Measurements from ENCODE around the gene LRRC4C.

The LRRC4C gene

DNA sequence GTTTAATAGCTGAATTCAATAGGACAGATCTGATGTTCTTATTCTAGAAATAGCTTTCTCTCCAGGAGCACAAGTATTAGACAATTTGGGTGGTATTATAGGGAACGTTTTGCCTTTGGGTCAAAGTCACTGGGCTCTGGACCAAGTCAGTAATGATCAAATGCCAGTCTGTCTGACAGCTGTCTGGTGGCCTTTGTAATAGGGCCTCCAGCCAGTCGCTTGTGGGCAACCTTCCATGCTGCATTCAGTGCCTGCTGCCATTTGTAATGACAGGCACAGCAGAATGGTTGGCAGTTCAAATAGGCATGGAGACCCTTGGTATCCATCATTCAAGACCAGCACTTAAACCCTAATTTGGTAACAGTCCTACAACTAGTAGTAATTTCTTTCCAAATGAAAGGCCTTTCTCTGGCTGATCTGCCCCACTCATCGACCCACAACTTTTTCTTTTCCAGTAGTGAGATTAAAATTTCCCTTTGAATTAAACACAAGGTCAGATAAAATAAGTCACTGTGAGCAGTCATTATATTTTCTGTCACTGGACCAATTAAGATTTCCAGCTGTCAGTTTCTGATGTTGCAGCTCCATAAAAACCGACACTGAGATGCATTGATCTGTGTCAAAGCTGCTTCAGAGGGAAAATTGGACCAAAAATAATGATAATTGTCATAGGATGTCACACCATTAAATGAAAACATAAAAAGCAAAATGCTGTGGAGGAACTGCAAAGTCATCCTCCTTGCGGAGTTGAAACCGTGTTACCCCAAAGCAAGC lies 1038.1 kb downstream of the LRRC4C start:
- no peak for DNase-seq

DNA sequence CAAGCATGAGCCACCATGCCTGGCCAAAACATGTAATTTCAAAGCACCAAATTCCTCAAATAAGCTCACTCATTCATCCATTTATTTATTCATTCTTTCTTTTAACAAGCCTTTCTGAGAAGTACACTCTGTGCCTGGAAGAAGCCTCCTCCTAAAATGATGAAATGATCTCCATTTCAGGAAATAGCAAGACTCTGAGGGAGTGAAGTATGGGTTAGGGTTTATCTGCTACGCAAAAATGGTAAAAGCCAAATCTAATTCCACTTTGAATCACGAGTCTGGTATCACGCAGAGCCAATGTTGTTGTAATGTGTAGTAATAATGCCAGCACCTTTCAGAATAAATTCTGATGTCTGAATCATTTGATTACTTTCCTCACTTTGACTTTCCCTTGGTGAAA lies 1041.8 kb downstream of the LRRC4C start:
- DNase-seq, result no peak

DNA sequence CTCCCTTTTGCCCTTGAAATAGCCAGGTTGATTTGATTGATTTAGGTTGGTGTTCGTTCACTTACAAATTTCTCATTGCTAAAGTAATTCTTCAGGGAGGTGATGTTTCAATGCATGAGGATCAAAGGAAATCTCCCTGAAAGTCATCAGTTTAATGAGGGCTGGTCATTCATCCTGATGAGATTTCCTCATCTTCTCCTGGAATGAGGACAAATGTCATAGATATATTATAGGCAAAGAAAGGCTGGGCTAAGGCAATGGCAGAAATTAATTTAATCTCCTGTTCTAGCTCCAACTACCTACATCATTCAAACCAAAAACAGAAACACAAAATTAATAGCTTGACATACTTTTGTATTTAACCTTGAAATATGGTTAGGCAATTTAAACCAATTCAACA lies 1052.1 kb downstream of the LRRC4C start:
- DNase-seq, result no peak

DNA sequence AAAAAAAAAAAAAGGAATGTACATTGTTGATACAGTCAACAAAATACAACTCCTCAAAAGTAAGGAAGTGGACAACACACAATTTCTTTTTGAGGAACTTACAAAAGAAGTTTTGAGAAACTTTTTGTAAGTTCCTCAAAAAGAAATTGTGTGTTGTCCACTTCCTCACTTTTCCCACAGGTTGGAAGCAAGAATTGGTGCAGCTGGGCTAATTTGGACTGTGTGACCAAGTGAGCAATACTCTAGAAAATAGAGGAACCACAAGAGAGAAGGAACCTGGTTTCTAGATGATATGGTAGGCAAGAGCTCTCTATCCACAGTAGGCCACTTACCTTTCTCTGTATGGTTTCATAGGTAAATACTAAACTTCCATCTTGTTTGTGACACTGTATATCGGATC lies 1053.8 kb downstream of the LRRC4C start:
- DNase-seq, result no peak

DNA sequence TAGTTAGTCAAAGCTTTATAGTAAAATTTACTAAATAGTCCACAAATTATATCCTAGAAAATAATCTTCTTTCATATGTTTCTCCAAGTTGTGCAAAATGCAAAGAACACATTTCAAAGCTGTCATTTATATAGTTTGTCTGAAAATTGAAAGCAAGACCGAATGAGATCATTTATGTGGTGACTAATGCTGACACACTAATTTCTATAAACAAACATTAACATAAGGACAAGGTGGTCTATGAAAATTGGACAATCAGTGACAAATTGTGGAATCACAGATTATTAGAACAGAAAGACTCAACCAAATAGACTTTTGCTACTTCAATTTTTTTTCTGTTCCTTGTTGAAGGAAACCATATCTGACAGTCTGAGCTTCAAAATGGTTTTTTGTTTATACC lies 1056.1 kb downstream of the LRRC4C start:
- no peak for DNase-seq

DNA sequence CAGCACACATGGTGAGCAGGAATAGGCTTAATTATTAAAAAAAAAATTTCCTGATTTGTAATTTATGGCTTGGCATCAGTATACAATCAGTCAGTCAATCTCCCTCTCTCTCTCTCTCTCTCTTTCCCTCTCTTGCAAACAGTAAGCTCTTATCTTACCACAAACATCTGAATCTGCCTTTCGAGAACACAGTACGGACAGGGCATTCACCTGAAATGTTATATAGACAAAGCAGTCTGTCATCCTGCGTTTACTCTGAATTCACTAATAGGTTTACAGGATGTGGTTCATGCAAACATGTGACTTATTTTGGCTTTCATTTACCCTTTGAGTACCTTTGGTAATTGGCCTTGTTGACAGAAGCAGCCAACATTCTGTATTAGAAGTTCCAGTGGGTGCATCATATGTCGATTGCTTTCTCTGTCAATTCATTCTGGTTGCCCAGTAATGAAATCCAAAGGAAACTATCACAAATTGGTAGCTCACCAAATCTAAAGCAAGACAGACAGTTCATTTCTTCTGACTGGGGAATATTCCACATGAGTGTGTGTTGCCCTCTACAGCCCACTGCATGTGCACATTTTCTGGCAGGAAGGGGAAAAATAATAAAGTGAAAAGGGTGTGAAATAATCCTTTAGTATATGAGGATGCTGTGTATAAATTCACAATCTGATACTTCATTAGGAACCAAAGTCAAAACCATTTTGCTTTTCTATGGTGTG lies 1058.2 kb downstream of the LRRC4C start:
- DNase-seq, result no peak

DNA sequence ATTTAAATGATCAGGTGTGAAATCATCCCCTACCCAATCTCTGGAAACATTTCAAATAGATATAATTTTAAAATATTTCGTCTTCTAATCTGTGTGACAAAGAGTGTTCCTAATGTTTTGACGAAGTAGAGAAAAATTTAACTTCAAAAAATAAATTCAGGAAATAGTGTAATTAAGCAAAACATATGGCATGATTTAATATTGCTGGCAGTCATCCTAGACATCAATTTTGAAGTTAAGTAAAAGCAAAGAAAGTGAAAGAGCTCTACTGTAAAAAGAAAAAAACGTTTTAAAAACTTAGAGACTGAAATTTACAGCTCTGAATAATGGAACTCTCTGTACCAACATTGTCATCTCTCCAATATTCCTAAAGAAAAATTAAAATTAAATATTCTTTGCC lies 1062.3 kb downstream of the LRRC4C start:
- no peak for DNase-seq

DNA sequence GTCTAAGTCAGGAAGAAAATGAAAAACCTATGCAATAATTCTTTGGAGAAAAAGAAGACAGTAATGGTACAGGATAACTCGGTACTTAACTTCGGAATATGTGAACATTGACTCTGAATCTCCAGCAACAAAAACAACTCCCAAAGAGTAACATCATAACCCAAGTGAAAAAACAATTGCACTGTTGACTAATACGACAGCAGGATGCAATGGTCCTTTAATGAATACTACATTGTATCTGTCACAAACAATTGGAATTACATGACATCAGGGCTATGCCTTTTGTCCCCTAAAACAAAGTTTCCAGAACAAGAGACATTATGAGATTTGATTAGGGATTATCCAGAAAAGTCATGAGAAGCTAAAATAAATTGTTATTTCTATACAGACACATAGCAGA lies 1065.9 kb downstream of the LRRC4C start:
- DNase-seq, result no peak

DNA sequence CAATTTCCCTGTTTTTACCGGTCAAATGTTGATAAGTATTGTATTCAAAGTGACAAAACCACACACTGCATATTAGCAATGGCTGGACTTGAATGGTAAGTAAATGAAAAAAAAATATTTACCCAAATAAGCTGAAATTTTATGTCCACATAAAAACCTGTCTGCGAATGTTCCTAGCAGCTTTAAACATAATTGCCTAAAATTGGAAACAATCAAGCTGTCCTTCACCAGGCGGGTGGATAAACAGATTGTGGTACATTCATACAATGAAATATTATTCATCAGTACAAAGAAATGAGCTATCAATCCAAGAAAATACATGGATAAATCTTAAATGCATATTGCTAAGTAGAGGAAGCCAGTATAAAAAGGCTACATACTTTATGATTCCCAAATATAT lies 1067.8 kb downstream of the LRRC4C start:
- no peak for DNase-seq

DNA sequence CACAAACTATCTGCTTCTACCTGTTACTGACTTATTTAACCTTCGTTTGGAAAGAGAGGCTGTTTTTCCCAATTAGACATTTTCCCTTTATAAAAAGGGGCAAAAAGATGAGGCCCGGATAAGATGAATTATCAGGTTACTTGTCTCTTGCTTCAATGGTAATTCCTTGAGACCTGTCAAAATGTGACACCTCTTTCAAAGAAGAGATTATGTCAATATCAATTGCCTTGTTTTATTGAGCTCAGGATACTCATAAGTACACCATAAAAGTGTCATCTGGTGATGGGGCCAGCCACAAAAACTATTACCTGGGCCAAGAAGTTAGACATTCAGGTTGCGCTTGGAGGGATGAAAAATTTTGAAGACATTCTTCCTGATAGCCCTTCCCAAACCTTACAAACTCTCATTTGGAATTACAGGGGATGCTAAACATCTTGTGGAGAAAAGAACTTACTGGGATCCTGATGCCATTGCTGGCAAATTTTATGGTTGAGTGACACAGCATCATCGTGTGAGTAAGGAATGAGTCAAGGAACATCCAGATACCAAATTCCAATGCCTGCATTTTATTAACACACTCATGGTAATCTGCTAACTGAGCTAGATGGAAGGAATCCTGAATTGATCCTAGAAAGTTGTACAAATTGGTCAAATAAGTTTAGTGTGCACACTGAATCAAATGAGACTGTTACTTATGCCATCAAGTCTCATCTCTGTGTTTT lies 1071.2 kb downstream of the LRRC4C start:
- DNase-seq, result no peak

DNA sequence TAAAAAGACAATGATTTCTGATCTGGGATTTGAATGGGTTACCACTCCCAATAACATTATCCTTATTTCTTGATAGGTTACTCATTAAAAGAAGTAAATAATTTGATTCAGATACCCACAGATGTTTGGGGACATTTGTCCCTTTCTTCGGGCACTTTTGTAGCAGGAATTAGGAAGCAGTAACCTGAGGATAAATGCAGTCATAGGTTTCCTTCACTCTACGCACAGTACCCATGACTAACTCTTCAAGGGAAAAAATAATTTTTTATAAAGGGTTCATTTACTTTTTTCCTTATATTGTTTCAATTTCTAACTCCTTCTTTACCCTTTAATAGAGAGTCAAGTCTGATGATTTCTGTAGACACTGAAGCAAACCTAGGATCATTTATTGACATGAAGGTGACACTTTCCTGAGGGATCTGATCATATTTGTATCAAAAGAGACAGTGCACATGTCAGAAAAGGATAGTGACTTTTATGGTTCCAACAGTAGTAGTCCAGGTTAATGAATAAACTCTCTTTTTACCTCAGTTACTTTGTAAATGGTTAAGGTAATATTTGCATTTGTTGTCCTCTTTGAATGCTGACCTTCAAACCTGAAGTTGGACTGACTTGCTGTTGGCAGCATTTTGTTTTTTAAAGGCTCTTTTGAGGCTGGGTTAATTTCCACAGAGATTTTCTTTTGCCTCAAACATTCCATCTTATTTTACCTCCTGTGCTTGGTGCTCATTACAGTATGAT lies 1072.0 kb downstream of the LRRC4C start:
- no peak for DNase-seq

DNA sequence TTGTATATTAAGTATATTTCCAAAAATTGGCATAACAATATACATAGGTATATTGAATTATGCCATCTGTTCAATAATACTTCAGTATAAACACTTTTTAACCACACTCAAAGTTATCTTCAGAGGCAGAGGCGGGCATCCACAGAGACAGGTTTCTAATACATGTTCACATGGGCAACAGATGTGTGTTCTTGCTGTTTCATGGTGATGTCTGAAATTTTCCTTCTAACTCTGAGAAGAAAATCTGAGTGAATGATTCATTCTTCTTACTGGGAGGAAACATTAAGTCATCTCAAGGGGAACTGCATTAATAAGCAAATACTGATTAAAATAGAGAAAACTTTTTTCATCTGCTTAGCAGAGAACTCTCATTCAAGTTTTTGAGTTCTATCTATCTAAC lies 1074.5 kb downstream of the LRRC4C start:
- DNase-seq, result no peak

DNA sequence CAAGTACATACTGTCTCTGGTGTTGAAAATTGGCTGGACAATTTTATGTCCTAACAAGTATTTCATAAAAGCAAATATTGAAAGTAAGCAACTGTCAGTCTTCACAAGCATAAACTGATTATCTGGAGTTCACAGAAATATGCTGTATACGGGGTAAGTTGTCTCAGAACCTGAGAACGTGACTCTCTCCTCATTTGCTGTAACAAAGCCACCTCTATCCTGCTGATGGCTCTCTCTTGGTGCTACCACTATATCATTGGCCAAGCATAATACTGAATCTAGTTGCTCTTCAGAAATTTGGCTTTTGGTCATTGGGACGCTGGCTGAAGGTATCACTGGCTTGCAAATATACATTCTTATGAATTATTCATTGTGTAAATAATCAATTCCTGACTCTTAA lies 1078.0 kb downstream of the LRRC4C start:
- no peak for DNase-seq

DNA sequence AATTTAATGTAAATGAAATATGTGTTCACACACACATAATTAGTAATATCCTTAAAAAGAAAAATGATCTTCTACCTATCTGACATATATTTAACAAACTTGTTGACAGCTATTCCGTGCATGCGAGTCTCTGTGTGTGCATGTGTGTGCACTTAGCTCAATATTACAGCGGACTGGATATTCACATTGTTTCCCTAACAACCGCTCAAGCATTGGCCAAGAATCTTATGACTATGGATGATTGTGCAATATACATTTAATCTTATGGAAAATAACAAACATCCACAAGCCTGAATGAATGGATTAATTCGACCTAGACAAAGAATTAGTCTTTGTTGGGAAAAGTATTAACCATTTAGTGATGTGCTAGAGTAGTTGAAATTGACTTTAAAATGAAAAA lies 1078.6 kb downstream of the LRRC4C start:
- no peak for DNase-seq

DNA sequence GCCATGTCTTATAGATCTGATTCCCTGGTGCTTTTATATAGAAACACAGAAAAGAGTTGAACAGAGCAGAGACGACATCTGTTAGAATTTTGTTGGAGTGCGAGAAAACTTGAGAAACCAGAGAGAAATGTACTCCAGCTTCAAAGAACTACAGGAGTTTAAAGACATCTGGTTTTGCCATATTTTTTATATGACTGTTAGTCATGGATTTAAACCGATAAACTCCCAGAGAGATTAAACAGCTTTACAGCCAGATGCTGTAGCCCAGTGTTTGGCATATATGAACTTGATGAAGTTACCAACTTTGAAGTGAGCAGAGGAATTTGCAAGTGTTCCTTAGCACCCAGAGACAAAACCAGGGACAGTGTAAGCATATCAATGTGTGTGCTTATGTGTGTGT lies 1083.1 kb downstream of the LRRC4C start:
- DNase-seq, result no peak

DNA sequence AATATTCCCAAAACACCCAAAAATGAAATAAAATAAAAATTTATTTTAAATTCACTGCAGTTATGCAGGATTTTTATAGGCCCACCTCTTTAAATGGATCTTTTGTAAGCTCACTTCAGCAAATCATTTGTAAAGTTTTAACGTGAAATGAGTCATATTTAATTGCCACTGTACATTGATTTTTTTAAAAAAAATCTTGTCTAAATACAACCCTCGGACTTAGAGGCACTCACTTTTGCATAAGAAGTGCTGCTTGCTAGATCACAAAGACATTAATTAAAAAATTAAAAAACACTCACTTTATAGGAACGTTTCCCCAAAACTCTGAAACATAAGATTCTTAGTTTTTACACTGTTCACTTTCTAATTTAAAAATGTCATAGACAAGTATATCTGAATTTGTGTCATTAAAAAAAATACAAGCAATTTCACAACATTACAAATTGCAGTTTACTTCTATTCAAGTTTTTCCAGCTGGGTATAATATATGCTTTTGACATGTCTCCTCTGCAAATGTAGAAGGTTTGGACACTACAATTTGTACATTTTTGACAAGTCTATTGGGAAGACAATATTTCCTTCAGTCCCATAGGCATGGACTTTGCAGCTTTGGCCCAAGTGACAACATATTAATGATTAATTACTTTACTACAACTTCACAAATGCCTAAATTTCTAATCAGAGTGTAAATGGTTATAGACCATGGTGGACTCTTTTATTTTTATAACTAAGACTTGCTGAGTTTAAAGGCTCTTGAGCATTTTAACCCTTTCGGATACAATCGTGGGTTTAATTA lies 1088.4 kb downstream of the LRRC4C start:
- DNase-seq, result no peak

DNA sequence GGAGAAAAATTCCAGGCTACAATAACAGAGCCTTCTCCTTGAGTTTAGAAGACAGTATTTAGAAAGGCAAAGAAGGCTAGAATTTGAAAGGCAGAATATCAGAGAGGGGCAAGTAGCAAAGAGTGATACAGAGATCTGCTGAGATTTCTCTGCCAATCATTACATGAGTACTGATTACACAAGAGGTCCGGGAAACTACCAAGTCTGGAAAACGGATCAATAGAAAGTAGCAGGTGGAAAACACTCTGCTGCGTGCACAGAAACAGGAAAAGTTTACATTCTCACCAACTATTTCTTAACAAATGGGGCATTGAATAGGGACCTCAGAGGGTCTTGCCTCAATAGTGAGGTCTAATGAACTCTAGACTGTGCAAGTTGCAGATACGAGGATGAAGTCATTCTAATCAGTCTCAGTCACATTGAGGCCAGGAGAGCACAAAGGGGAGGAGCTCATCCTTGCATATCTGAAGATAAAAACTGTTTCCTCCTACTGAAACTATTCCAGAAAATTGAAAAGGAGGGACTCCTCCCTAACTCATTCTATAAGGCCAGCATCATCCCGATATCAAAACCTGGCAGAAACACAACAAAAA lies 1099.2 kb downstream of the LRRC4C start:
- DNase-seq, result no peak

DNA sequence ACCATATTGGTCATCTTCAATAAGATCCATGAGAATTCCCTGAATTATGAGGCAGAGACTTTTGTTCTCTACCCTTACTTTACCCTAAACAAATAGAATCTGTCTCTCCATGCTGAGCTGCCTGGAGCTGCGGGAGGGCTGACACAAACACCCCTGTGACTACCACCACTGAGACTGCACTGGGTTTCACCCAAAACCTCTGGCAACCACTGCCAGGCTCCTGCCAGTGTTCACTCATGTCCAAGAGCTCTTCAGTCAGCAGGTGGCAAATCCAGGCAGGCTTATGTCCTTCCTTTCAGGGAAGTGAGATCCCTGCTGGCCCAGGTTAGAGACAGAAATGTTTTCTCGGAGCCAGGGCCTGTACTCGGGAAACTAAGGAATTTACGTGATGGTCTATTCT lies 1105.3 kb downstream of the LRRC4C start:
- DNase-seq, result no peak

DNA sequence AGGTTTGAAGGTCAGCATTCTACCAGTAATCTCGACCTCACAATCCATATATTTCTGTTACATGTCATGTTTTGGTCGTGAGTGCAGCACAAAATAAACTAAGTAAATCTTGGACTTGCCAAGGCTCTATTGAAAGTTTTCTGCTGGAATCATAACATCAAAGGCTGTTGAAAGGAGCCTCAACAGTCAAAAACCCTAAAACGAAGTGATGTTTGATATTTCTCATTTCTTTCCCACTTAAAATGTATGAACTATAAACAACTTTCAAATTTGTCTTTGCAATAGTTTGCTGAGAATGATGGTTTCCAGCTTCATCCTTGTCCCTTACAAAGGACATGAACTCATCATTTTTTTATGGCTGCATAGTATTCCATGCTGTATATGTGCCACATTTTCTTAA lies 1118.5 kb downstream of the LRRC4C start:
- DNase-seq, result no peak

DNA sequence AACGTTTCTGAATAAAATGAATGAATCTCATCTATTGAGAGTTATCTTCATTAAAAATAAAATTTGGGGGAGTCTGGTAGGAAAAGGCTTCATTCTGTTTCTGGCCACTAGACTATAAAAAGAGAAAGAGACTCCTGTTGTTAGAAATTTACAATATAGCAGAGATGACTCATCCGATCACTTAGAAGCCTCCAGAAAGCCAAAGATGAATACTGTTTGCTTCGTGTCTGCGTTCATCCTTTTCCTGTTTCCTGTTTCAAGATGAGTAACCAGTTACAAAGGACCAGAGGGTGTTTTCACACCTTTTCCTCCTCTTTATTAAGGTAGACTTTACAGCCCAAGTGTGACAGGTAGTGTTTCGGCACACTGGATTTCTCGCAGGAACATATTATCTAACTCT lies 1120.7 kb downstream of the LRRC4C start:
- DNase-seq, result no peak

DNA sequence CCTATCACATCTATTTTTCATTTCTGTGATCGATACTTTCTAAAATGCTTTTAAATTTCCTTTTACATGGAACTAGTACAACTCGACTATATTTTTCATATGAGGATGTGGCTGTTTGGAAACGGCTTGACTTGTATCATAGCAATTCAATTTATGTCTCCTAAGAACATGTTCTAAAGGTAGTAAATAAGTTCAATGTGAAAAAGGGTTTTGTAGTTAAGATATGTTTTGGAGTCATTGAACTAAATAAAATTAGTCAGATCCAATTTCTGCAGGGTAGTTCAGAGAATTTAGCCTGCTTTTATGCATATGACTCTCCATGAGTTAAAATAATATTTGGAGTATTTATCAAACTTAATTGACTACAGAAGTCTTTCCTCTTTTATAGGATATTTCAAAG lies 1121.4 kb downstream of the LRRC4C start:
- no peak for DNase-seq

DNA sequence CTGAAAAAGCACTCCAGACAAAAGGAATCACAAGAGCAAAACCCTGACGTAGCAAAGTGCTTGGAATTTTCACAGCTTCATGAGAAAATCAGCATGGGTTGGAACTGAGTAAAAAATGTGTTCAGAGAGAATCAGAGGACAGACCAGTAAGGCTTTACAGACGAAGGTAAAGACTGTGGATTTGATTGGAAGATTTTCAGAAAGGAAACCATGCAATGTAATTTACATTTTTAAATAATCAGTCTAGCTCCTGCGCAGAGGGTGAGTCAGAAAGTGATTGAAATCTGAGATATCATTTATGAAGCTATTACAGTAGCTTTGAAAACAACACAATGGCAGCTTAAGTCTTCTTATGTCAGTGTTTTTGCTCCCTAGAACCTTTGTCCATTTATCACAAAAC lies 1122.3 kb downstream of the LRRC4C start:
- DNase-seq, result no peak

Data from DMS79 (cell line).